Liver (tissue), 3 donors: ENCODE results near the gene TM9SF4.

Source experiments
- CTCF ChIP-seq: fragments of 150-350 bp; IDR thresholded peaks from 2 replicates; pipeline ENCODE4 v1.5.1; 2017; ENCODE audit warnings: improper control_type of control experiment, low read depth, low read length; ENCODE audit not compliant: missing input control
- EGR1 ChIP-seq, 2 donors: IDR thresholded peaks; 2 replicates each; pipeline ENCODE4 v1.6.1; 2016 to 2018; ENCODE audit warnings: antibody characterized with exemption in 2 of 2, low read depth in 2 of 2
- MAX ChIP-seq: IDR thresholded peaks from 2 replicates; pipeline ENCODE4 v1.6.1; 2016; ENCODE audit warnings: antibody characterized with exemption
- REST ChIP-seq: IDR thresholded peaks from 2 replicates; pipeline ENCODE4 v1.6.1; 2016; ENCODE audit warnings: antibody characterized with exemption, mild to moderate bottlenecking
- SP1 ChIP-seq: IDR thresholded peaks from 2 replicates; pipeline ENCODE4 v1.6.1; 2018; ENCODE audit warnings: antibody characterized with exemption, mild to moderate bottlenecking
- TAF1 ChIP-seq: conservative IDR thresholded peaks from 2 replicates; pipeline ENCODE4 v1.6.1; 2016; ENCODE audit warnings: antibody characterized with exemption, mild to moderate bottlenecking
- YY1 ChIP-seq: IDR thresholded peaks from 2 replicates; pipeline ENCODE4 v1.6.1; 2016; ENCODE audit warnings: antibody characterized with exemption, mild to moderate bottlenecking
- donor health status: healthy.
- donor health status: healthy.

GRCh38 chr20:32064667-32065066 is 44.8 kb upstream of the TM9SF4 start:
- TF ChIP-seq CTCF (no peak), EGR1 (IDR thresholded peaks at IDR 0.05; ENCODE audit: low read depth in 2 of 2) (no peak), TAF1 (no peak), YY1 (no peak), MAX (no peak), SP1 (no peak), REST (no peak)
